ENCODE data around the gene ATP6V1G1. TPM values are rescaled to one million over a fixed set of nuclear protein-coding genes. Genes with fewer than 3 reads are reported as not detected.

ATP6V1G1 gene
- total RNA-seq, 1 donor from 2014 or later = 156 TPM

DNA sequence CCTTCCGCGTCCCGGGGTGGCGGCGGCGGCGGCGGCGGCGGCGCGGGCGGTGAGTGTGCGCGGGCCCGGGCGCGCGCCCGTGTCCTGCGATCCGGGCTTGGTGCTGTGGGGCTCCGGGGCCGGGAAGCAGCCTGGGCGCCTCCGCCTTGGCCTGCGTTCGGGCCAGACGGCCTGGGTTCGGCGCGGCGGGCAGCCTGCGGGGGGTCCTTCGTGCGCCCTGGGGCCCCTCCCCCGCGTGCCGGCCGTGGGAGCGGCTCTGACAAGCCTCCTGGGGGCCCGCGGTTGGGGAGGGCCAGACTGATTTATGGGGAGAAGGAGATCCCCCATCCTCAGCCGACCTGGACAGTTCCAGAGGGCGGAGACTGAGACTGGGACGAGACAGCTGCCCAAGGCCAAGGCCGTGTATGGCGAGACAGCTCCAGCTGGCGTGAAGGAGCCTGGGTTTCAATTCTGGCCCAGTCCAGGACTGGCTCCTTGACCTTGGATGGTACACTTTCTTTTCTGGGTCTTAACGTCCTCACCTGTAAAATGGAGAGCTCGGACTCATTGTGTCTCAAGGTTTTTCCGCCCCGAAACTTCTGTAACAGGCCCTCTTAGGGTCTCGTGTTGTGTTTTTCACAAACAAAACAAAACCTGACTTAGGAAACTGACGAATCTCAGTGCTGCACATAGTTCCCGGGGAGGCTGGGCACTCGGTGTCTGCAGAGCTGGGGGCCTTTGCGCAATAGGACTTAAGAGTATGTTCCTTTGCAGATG lies 24.1 kb downstream of the ATP6V1G1 start:
- no peak for DNase-seq (ENCODE audit: extremely low read depth, low read depth, low spot score)

DNA sequence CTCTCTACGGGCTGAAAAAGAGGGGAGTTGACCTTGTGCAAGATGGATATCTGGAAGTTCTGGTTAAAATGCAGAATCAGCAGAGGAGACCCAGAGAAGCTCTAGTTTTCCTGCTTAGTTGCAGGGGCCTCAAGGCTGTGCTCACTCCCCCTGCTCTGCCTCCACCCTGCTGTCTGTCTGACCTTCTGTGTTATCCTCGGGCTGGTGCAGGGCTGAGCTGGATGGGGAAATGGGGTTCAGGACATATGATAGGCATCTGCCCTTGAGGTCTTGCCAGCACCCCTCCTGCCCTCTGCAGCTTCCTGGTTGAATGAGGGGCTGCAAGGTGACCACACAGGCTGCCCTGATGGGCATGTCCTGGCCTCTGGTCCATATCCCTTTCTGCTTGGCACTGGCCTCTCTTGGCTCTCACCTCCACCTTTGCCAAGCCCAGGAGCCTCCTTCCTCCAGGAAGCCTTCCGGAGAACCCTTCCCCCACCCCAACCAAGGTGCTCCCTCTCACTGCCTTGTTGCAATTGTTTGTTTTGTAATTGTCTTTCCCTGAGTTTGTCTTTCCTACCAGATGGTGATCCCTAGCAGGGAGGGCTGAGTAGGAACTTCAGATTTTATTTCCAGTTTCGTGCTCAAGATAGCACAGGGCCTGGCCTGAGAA lies 24.8 kb downstream of the ATP6V1G1 start:
- DNase-seq (ENCODE audit: extremely low read depth, low read depth, low spot score) = no peak

DNA sequence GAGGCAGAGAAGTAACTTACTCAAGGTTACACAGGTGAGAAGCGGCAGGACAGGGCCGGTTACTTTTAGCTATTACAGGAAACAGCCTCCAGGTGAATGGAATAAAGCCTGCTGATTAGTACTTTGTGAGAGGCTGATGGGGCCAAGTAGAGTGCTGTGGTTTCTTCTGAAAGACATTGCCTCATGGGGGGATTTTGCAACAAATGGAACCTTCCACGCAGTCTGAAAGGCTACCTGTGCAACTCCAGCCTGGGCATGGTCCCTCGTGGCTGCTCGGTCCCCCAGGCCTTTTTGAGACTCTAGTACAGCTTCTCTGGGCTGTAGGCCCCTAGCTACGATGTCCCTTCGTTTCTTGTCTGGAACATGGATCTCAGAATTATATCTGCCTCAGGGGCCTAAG lies 25.5 kb downstream of the ATP6V1G1 start:
- DNase-seq (ENCODE audit: extremely low read depth, low read depth, low spot score) = no peak

DNA sequence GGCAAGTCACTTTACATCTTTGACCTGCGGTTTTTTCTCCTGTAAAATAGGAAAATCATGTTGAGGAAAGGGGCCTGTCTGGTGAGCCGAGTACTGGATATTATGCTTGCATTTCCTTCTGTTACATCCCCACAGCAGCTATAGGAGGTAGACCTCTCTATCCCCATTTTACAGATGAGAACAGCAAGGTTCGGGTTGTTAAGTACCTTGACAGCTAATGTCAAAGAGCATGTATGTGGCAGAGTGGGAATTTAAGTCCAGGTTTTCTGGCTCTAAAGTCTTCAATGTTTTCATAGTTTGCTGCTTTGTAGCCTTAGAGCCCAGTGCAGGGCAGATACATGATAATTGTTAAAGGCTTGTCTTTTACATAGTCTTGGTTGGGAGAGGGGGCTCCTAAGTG lies 26.4 kb downstream of the ATP6V1G1 start:
- DNase-seq (ENCODE audit: extremely low read depth, low read depth, low spot score) = no peak

DNA sequence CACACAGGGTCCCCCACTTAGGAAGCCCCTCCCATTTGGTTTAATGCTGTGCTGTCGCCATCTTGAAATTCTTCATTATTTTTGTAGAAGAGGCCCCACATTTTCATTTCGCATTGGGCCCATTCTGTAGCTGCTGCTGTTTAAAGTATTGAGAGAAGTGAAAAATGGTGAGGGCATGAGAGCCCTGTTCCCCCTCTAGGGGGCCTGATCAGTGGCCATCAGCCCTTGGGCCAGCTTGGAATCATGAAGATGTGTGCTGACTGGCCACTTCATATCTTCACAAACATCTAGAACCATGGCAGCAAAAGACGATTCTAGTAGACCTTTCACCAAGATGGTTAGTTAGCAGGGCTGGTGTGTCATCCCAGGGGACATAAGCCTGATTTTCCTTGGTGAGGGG lies 26.8 kb downstream of the ATP6V1G1 start:
- no peak for DNase-seq (ENCODE audit: extremely low read depth, low read depth, low spot score)

DNA sequence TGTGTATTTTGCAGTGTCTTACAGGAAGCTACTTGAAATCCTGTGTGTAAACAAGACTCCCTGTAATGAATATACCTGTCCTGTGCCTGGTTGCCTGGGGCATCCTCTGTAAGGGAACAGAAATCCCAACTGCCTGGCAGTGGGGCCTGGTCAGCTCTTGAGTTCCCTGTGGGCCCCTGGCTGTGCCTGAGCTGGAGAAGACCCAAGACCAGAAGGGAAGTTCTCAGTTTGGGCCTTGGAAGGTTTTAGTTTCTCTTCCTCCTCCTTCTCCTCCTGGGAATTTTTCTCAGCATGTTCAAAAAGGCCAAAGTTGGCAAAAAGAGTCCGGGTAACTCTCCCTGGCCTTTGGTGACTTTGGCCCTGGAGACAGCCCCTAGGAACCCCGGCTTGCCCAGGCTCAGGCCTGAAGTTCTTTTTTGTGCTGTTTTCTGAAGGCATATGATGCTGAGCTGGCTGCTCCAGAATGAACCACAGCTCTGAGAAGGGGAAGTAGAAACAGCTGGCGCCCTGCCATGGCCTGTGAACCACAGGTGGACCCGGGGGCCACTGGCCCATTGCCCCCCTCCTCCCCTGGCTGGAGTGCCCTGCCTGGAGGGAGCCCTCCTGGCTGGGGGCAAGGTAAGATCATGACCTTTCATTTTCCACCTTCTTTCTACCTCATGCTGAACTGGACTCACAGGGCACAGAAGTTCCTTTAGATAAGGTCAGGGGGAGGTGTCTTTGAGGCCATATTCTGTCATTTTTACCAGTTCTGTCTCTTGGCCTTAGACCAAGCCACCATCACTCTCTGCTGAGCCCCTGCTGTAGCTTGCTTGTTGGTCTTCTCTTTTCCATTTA lies 29.3 kb downstream of the ATP6V1G1 start:
- no peak for DNase-seq (ENCODE audit: extremely low read depth, low read depth, low spot score)

DNA sequence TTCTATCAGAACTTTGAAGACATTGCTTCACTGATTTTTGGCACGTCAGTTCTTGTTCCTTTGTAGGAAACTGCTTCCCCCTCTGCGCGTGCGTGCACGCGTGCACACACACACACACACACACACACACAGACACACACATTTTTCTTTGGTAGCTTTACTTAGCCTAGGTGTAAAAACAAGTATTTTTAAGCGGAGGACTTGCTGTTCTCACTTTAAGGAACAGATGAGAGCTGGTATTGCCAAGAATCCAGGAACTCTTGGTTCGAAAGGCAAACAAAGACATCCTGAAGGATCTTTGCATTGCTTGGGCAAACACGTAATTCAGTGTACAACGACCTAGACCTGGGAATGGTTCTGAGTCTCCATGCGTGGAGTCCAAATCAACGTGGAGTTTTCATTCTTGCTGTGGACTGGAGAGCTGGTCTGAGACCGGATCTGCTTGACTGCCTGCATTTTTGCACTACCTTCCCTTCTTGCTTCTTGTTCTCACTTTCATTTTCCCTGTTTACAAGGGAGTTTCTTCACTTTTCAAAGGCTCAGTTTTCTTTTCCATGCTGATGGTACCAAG lies 31.7 kb downstream of the ATP6V1G1 start:
- no peak for DNase-seq (ENCODE audit: extremely low read depth, low read depth, low spot score)

DNA sequence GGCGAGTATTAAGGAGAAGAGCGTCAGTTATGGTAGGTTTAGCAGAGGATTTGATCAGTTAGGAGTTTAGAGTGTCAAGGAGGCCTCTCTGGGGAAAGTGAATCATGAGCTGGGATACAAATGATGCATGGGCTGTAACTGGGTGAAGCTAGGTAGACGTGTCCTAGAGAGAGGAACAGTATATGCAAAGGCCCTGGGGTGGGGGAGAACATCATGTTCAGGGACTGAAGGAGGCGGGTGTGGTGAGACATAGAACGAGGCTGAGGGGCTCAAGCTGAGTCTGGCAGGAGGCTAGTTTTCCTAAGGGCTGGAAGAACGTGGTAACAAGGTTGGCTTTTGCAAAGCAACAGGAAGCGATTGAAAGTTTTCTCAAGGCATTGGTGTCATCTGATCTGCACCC lies 34.0 kb downstream of the ATP6V1G1 start:
- DNase-seq (ENCODE audit: extremely low read depth, low read depth, low spot score) = no peak

DNA sequence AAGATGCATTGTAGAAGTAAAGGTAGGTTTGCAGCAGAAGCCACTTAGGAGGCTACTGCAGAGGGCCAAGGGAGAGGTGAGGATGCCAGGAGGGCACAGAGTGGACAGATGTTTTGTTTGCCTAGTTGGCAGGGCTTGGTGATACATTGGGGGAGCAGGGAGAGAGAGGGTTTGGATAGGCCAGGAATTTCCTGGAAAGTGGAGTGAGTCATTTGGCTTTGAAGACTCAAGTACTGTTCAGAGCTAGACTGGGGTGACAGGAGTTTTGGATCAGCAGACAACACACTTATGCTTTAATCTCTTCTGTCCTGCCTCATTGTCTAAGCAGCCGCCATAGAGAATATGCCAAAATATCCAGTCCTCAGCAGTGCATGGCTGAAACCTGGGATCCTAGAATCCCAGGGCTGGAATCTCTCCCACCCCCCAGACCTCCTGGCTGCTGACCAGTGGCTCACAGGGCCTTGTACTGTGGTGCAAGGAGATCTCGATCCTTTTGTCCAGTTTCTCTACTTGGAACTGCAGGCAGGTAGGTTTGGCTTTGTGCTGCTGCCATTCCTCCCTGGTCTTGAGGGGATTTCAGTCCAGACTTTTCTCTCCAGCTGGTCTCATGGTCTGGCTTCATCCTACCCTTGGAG lies 34.5 kb downstream of the ATP6V1G1 start:
- DNase-seq (ENCODE audit: extremely low read depth, low read depth, low spot score) = no peak

DNA sequence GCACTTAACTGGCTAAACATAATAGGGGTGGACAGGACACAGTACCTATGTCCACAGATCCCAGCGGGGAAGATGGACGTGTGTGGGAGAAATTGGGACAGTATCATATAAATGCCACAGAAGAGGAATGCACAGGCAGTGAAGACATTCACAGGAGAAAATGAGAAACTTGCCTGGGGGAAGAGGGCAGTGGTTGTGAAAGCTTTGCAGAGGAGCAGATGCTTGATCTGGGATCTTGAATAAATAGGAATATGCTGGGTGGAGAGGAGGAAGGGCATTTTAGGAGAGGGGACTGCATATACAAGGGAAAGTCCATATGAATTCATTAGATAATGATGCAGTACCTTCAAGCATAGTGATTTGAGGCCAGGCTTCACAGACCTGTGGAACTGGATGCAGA lies 37.1 kb downstream of the ATP6V1G1 start:
- DNase-seq (ENCODE audit: extremely low read depth, low read depth, low spot score) = no peak

DNA sequence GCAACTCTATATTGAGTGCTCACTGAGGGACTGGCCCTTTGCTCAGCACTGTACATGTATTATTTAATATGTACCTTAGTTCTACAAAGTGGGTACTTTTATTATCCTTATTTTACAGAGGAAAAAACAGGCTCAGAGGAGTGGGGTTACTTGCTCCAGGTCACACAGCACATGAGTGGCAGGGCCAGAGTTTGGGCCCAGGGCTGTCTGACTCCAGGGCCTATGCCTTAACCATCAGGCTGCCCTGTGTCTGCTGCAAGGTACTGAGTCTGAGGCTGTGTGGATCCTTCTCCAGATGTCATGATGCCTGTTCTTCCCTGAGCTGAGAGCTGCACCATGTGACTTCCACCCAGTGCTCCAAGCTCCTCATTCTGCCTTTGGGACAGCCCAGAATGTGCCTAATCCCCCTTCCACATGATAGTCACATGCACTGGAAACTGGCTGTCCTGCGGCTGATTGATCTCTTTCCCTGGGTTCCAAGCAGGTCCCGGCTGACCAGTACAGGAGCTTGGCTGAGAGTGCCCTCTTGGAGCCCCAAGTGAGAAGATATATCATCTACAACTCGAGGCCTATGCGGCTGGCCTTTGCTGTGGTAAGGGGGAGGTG lies 38.9 kb downstream of the ATP6V1G1 start:
- DNase-seq (ENCODE audit: extremely low read depth, low read depth, low spot score) = no peak

DNA sequence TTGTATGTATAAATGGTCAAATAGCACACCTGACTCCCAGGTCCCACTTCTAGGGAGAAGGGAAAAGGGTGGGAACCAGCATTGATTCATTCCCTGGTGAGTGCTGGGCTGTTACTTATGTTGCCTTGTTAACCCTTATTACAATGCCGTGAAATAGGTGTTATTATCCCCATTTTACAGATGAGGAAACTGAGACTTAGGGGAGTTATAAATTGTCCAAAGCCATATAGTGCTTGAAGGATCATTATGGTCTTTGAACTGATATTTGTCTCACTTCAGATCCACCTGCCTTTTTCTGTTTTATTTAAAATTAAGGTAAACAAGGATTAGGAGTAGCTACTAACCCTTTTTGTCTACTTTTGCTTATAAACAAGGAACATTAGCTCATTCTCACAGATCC lies 40.0 kb downstream of the ATP6V1G1 start:
- DNase-seq (ENCODE audit: extremely low read depth, low read depth, low spot score) = no peak

DNA sequence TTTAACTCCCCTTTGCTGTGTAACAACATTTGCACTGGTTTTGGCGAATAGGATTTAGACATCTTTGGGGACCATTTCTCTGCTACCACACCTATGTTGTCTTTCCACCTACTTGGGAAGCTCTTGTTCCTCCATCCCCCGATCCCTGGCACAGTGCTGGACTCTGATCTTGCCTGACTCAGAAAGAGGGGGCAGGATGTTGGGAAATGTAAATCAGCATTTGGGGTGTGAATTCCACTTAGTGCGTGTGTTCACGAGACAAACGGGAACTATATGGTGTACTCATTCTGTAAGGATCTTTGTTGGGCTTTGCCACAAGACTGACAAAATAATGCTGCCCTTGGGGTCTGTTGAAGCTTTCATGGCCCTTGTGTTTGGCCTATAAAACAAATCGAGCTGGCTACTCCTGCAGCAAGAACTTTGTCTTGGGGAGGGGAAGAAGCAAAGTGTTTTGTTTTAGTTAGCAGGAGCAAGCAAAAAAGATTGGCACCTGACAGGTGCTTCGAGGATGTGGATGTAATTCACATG lies 42.1 kb downstream of the ATP6V1G1 start:
- no peak for DNase-seq (ENCODE audit: extremely low read depth, low read depth, low spot score)

DNA sequence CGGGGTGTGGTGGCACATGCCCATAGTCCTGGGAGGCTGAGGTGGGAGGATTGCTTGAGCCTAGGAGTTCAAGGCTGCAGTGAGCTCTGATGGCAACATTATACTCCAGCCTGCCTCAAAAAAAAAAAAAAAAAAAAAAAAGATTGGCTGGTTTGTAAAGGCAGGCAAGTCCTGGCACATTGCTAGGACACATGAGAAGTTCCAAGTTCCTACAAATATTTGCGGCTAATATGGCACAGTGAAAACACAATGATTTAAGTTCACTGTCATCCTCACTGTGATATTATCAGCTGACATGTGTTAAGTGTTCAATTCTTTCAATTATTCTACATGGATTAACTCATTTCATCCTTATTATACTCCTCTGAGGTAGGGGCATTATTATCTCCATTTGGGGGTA lies 43.6 kb downstream of the ATP6V1G1 start:
- DNase-seq (ENCODE audit: extremely low read depth, low read depth, low spot score) = no peak

DNA sequence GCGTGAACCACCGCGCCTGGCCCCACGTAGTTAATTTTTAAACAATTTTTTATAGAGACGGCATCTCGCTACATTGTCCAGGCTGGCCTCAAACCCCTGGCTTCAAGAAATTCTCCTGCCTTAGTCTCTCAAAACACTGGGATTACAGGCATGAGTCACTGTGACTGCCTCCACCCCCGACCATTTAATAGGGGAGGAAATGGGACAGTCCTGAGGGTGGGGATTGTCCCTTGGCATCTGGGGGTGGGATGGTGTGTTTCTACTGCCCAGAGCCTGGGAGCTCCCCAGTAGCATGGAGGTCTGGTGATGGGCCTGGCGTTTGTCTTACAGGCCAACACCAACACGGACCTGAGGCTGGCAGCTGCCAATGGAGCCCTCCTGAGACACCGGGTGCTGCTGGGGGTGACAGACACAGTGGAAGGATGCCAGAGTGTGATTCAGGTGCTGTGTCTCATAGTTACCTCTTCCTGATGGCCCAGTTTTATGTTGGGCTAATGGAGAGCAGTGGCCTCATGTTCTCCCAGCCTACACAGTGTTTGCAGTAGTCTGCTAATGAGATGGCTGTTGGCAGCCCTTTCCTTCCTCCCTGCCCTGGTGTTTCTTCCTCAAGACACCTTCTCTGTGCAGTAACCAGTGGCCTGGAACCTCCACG lies 46.0 kb downstream of the ATP6V1G1 start:
- no peak for DNase-seq (ENCODE audit: extremely low read depth, low read depth, low spot score)

DNA sequence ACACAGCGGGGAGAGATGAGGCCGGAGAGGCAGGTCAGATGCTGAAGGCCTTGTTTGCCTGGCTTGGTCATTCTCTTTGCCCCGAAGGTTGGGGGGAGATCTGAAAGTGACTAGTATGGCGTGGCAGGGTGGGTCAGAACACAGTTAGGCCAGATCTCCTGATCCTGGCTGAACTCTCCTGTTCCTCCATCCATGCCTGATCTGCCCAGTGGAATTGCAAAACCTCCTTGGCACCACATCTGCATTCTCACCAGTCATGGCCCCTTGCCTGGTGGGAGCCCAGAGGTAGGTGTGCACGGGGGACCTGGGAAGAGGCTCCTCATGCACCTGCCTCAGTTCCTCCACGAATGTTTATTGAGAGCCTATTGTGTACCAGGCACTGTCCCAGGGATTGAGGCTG lies 46.8 kb downstream of the ATP6V1G1 start:
- no peak for DNase-seq (ENCODE audit: extremely low read depth, low read depth, low spot score)

DNA sequence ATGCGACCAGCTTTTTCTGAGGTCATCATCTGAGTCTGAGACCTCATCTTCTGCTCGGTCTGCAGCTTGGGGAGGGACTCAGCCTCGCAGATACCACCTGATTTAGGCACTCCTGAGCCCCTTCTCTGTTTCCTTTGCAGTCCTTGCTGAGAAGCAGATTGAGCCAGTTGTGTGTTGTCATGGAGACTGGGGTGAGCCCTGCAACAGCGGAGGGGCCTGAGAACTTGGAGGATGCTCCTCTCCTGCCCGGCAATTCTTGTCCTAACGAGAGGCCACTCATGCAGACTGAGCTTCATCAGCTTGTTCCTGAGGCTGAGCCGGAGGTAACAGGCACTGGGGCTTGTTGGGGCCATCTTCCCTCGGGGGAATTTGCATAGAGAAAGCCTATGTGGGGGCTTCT lies 50.8 kb downstream of the ATP6V1G1 start:
- no peak for DNase-seq (ENCODE audit: extremely low read depth, low read depth, low spot score)

DNA sequence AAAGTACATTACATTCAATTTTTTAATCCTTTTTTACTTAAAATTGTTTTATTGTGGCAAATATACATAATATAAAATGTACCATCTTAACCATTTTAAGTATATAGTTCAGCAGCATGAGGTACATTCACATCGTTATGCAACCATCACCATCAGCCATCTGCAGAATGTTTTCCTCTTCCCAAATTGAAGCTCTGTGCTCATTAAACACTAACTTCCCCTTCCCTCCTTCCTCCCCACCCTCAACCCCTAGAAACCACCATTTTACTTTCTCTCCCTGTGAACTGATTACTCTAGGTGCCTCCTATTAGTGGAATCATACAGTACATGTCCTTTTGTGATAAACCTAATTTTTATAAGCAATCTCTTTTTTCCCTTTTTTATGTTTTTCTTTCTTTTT lies 54.4 kb downstream of the ATP6V1G1 start:
- DNase-seq (ENCODE audit: extremely low read depth, low read depth, low spot score) = no peak

DNA sequence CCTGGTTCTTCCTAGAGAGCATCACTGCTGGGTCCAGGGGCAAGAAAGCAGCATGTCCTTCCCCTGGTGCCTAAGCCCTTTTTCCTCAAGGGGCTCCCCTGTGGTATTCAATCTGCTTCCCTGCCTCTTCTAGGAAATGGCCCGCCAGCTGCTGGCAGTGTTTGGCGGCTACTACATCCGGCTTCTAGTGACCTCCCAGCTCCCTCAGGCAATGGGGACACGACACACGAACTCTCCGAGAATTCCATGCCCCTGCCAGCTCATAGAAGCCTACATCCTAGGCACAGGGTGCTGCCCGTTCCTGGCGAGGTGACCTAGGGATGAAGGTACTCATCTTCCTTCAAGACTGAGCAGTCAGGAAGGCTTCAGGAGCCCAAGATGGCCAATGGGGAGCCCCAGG lies 55.4 kb downstream of the ATP6V1G1 start:
- DNase-seq (ENCODE audit: extremely low read depth, low read depth, low spot score) = no peak

DNA sequence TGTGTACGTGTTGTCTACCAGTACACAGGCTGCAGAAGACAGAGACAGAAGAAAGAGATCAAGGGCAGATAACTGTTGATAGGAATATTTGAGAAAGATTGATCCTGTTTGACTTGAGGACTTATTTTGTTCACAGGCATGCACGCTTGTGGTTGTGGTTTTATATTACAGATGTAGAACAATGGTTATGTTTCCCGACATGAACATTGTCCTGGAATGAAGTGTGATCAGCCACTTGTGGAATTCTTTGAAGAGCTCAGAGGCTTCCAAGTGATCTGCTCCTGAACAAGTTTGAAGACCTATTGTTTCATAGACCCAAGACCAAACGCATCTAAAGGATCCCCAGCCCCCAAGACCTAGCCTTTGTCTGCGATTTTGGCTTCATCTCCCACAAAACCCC lies 56.3 kb downstream of the ATP6V1G1 start:
- no peak for DNase-seq (ENCODE audit: extremely low read depth, low read depth, low spot score)
